ENCODE results near the gene CD22. TPM values are rescaled to one million over a fixed set of nuclear protein-coding genes. Genes with fewer than 3 reads are reported as not detected.
A peak's percentile ranks its signal among the peaks of the same experiment; 100 is the strongest.

The CD22 gene
- total RNA-seq, 1 donor from 2014 or later: not detected

DNA sequence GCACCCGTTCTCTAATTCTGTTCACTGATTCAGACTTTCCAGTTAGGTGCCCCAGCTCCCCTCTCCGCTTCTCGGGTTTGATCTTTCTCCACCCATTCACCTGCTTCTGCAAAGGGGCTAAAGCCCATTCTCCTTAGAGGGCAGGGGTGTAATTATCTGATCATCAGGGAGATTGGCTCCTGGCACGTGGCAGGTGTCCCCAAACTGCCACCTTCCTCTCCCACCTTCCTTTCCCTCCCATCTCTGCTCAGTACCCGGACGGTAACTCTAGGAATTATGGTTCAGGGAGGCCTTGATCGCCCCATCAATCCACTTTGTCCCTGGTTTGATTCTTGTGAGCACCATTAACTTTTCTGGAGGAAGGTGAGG, 18.9 kb downstream of the CD22 start:
- H3K4me1 Mint-ChIP-seq (ENCODE audit: low read depth, unreplicated experiment): peaks cover 1% of the 10 kb centered on the region
- H3K36me3 Mint-ChIP-seq (ENCODE audit: unreplicated experiment): no peaks in the 10 kb centered on the region
- H3K27me3 Mint-ChIP-seq (ENCODE audit: unreplicated experiment): peaks cover 6% of the 10 kb centered on the region
- H3K4me3 Mint-ChIP-seq (ENCODE audit: unreplicated experiment): peak overlapping the region; percentile 12
- TF ChIP-seq, protein P1, sequence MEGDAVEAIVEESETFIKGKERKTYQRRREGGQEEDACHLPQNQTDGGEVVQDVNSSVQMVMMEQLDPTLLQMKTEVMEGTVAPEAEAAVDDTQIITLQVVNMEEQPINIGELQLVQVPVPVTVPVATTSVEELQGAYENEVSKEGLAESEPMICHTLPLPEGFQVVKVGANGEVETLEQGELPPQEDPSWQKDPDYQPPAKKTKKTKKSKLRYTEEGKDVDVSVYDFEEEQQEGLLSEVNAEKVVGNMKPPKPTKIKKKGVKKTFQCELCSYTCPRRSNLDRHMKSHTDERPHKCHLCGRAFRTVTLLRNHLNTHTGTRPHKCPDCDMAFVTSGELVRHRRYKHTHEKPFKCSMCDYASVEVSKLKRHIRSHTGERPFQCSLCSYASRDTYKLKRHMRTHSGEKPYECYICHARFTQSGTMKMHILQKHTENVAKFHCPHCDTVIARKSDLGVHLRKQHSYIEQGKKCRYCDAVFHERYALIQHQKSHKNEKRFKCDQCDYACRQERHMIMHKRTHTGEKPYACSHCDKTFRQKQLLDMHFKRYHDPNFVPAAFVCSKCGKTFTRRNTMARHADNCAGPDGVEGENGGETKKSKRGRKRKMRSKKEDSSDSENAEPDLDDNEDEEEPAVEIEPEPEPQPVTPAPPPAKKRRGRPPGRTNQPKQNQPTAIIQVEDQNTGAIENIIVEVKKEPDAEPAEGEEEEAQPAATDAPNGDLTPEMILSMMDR (IDR thresholded peaks at IDR 0.05; ENCODE audit: partially characterized antibody, unreplicated experiment): no peak
- no peak for DNase-seq
- no peak overlapping the region for H3K27ac Mint-ChIP-seq (ENCODE audit: unreplicated experiment)
- H3K9me3 Mint-ChIP-seq (ENCODE audit: unreplicated experiment): peaks cover 4% of the 10 kb centered on the region

DNA sequence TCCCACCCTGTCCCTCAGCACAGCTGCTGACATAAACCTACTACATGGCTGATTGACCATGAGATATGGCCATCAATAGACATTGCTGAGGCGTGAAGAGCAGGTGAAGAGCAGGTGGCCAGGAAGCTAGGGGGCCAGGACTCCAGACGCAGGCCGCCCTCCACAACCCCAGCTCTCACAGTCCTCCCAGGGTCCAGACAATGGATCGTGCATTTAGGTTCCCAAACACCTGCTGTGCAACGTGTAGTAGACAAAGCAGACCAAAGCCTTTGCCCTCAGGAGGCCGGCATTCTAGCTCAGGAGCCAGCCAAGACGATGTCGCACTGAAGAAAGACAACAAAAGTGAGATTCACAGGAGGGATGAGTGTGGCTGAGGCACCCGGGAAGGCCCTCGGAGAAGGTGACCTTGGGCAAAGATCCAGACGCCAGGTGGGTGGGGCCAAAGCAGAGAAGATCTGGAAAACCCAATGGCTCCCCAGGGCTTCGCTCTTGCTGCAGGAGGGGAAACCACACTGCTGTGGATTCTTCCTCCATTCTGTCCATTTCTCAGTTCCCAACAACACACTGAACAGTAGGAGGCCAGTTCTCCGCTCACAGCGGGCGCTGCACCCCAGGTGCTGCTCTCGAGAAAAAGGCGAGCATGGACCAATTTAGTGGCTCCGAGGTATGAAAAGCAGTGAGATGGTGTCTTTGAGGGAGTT, 20.1 kb downstream of the CD22 start:
- Mint-ChIP-seq H3K9me3 (ENCODE audit: unreplicated experiment) (peaks cover 4% of the 10 kb centered on the region), H3K4me1 (ENCODE audit: low read depth, unreplicated experiment) (peaks cover 1% of the 10 kb centered on the region), H3K36me3 (ENCODE audit: unreplicated experiment) (no peaks in the 10 kb centered on the region), H3K27ac (ENCODE audit: unreplicated experiment) (no peak overlapping the region), H3K4me3 (ENCODE audit: unreplicated experiment) (no peak overlapping the region), H3K27me3 (ENCODE audit: unreplicated experiment) (peaks cover 6% of the 10 kb centered on the region)
- TF ChIP-seq, protein P1 (IDR thresholded peaks at IDR 0.05; ENCODE audit: partially characterized antibody, unreplicated experiment): no peak
- no peak for DNase-seq

DNA sequence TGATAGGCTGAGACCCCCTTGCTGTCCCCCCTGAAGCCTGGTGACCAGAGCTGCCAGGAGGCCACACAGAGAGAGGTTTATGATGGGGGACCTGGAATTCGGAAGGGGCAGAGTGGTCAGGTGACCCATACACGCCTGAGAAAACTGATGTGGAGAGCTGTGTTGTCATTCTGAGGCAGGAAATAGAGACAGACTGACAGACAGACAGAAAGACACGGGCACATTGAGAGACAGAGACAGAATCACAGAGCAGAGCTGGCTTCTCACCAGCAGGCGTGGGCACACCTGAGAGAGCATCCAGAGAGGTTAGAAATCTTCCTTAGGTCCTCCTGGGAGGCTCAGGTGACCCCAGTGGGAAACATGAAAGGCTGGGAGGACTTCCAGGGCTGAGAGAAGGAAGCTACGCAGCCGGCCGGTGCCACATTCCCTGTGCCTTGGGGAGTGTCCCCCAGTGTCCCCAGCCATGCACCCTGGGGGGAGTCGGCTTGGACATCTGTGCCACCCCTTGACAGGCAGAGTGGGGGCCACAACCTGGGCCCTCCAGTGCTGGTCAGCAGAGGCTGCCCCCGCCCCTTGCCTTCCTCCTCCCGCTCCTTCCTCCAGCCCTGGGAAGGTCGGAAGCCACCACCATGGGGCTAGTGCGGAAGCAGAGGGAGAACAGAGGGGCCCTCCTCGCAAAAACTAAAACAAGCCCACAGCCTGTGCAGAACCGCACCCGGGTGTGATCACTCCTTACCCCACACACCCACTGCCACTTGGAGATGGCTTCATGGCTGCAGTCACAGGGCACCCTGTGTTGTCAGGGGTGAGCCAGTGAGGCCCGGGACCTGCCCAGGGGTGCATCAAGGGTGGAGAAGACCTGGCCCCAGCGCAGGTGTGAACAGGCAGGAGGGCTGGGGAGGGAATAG, 20.9 kb downstream of the CD22 start:
- Mint-ChIP-seq H3K36me3 (ENCODE audit: unreplicated experiment) (no peaks in the 10 kb centered on the region), H3K27me3 (ENCODE audit: unreplicated experiment) (peaks cover 6% of the 10 kb centered on the region), H3K9me3 (ENCODE audit: unreplicated experiment) (peaks cover 4% of the 10 kb centered on the region), H3K27ac (ENCODE audit: unreplicated experiment) (no peak overlapping the region), H3K4me3 (ENCODE audit: unreplicated experiment) (no peak overlapping the region), H3K4me1 (ENCODE audit: low read depth, unreplicated experiment) (peaks cover 1% of the 10 kb centered on the region)
- TF ChIP-seq, protein P1 (IDR thresholded peaks at IDR 0.05; ENCODE audit: partially characterized antibody, unreplicated experiment): no peak
- DNase-seq: no peak

DNA sequence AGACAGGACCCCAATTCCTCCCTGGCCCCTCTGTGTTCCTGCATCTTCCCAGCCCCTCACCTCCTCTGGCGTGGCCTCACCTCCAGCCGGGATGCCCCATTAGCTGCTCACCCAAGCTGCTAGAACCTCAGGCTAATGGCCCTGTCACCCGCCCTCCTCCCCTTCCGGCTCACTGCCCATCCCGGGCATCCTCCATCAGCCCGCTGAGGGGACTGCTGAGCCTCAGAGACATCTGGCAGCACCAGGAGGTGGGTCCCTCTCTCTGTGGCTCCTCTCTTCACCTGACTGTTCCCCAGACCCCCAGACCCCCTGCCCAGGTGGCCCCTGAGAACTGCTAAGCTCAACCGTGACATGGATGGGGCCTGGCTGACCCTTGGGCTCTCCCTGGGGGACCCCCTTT, 21.6 kb downstream of the CD22 start:
- peaks cover 6% of the 10 kb centered on the region for H3K27me3 Mint-ChIP-seq (ENCODE audit: unreplicated experiment)
- H3K9me3 Mint-ChIP-seq (ENCODE audit: unreplicated experiment): peaks cover 4% of the 10 kb centered on the region
- H3K36me3 Mint-ChIP-seq (ENCODE audit: unreplicated experiment): no peaks in the 10 kb centered on the region
- DNase-seq: no peak
- H3K4me1 Mint-ChIP-seq (ENCODE audit: low read depth, unreplicated experiment): peaks cover 1% of the 10 kb centered on the region
- H3K4me3 Mint-ChIP-seq (ENCODE audit: unreplicated experiment): no peak overlapping the region
- TF ChIP-seq, protein P1 (IDR thresholded peaks at IDR 0.05; ENCODE audit: partially characterized antibody, unreplicated experiment): no peak
- H3K27ac Mint-ChIP-seq (ENCODE audit: unreplicated experiment): no peak overlapping the region
